C4-2B (cell line): Measurements from ENCODE around the gene SLC5A2.

Experiments
- ZFX ChIP-seq: fragments of 450-650 bp; IDR thresholded peaks from 2 replicates; pipeline ENCODE4 v1.6.1; 2017
- TF ChIP-seq, protein P1 (sequence below): fragments of 450-650 bp; conservative IDR thresholded peaks from 2 replicates; pipeline ENCODE4 v1.5.1; 2017; ENCODE audit warnings: mild to moderate bottlenecking

DNA sequence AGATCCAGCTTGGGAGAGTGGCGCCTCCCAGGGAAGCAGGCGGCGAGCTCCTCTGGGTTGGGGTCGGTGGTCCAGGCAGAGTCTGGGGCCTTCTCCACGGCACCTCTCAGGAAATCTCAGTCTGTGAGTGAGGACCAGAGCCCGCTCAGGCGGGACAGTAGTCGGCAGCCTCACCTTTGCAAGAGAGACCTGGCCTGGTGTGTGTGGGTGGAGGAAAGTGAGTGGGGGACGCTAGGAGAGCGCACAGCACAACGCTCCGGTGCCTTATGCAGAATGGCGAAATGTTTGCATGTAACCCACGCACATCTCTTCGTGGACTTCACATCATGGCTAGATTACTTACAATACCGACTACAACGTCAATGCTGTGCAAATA is 47.0 kb downstream of the SLC5A2 start:
- TF ChIP-seq, protein P1, sequence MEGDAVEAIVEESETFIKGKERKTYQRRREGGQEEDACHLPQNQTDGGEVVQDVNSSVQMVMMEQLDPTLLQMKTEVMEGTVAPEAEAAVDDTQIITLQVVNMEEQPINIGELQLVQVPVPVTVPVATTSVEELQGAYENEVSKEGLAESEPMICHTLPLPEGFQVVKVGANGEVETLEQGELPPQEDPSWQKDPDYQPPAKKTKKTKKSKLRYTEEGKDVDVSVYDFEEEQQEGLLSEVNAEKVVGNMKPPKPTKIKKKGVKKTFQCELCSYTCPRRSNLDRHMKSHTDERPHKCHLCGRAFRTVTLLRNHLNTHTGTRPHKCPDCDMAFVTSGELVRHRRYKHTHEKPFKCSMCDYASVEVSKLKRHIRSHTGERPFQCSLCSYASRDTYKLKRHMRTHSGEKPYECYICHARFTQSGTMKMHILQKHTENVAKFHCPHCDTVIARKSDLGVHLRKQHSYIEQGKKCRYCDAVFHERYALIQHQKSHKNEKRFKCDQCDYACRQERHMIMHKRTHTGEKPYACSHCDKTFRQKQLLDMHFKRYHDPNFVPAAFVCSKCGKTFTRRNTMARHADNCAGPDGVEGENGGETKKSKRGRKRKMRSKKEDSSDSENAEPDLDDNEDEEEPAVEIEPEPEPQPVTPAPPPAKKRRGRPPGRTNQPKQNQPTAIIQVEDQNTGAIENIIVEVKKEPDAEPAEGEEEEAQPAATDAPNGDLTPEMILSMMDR: no peak
- no peak for TF ChIP-seq ZFX
